ENCODE measurements around the gene P2RX2.

P2RX2 gene

GRCh38 chr12:132583411-132583710, 35.2 kb upstream of the P2RX2 start:
- no peak for DNase-seq (ENCODE audit: low read depth)
- no peak for TF ChIP-seq CTCF (IDR thresholded peaks at IDR 0.05; ENCODE audit: low read length, missing control alignments)
- H3K4me3 ChIP-seq (replicated peaks; ENCODE audit: low read depth, low read length): no peak overlapping the region

- TF ChIP-seq CTCF (IDR thresholded peaks at IDR 0.05; ENCODE audit: low read length, missing control alignments): no peak
- H3K4me3 ChIP-seq (replicated peaks; ENCODE audit: low read depth, low read length): no peak overlapping the region
- no peak for DNase-seq (ENCODE audit: low read depth)
These were observed 34.8 kb upstream of the P2RX2 start for GRCh38 chr12:132583736-132584135.

- TF ChIP-seq CTCF (IDR thresholded peaks at IDR 0.05; ENCODE audit: low read length, missing control alignments): no peak
- no peak overlapping the region for H3K4me3 ChIP-seq (replicated peaks; ENCODE audit: low read depth, low read length)
- no peak for DNase-seq (ENCODE audit: low read depth)
These were observed 34.1 kb upstream of the P2RX2 start for GRCh38 chr12:132584429-132584828.

GRCh38 chr12:132585177-132585576, 33.4 kb upstream of the P2RX2 start:
- TF ChIP-seq CTCF (IDR thresholded peaks at IDR 0.05; ENCODE audit: low read length, missing control alignments): no peak
- H3K4me3 ChIP-seq (replicated peaks; ENCODE audit: low read depth, low read length): no peak overlapping the region
- DNase-seq (ENCODE audit: low read depth): no peak

- no peak for DNase-seq (ENCODE audit: low read depth)
- H3K4me3 ChIP-seq (replicated peaks; ENCODE audit: low read depth, low read length): no peak overlapping the region
- no peak for TF ChIP-seq CTCF (IDR thresholded peaks at IDR 0.05; ENCODE audit: low read length, missing control alignments)
These were observed 31.6 kb upstream of the P2RX2 start for GRCh38 chr12:132586929-132587328.

GRCh38 chr12:132587781-132588180, 30.8 kb upstream of the P2RX2 start:
- no peak for TF ChIP-seq CTCF (IDR thresholded peaks at IDR 0.05; ENCODE audit: low read length, missing control alignments)
- H3K4me3 ChIP-seq (replicated peaks; ENCODE audit: low read depth, low read length): no peak overlapping the region
- no peak for DNase-seq (ENCODE audit: low read depth)

- no peak for TF ChIP-seq CTCF (IDR thresholded peaks at IDR 0.05; ENCODE audit: low read length, missing control alignments)
- no peak for DNase-seq (ENCODE audit: low read depth)
These were observed 30.3 kb upstream of the P2RX2 start for GRCh38 chr12:132588319-132588718.

More at GRCh38 chr12:132588319-132588718, 30.3 kb upstream of the P2RX2 start:
- no peak overlapping the region for H3K4me3 ChIP-seq (replicated peaks; ENCODE audit: low read depth, low read length)
